Prostate gland (tissue), 2 donors: Measurements from ENCODE around the gene THRB. TPM values are rescaled to one million over a fixed set of nuclear protein-coding genes. Genes with fewer than 3 reads are reported as not detected.

Experiments
- DNase-seq: peaks from one replicate; pipeline ENCODE4 v3.0.0-alpha.2; 2019; ENCODE audit warnings: low spot score
- H3K27ac ChIP-seq, 2 donors: fragments of 200-600 bp; sonication (generic); 2 replicates each; pipeline ENCODE4 v1.5.1; 2017 to 2019
- H3K27me3 ChIP-seq: fragments of 200-600 bp; sonication (generic); replicated peaks from 2 replicates; pipeline ENCODE4 v1.5.1; 2019; ENCODE audit not compliant: insufficient read depth
- H3K36me3 ChIP-seq, 2 donors: fragments of 200-600 bp; sonication (generic); 1 replicate in 1 of 2; 2 replicates in 1 of 2; pipeline versions ENCODE4 v1.5.1 to v1.8.1; 2017 to 2019
- H3K4me1 ChIP-seq: fragments of 200-600 bp; sonication (generic); replicated peaks from 2 replicates; pipeline ENCODE4 v1.5.1; 2019
- H3K4me3 ChIP-seq, 2 donors: fragments of 200-600 bp; sonication (generic); 2 replicates each; pipeline ENCODE4 v1.5.1; 2017 to 2019
- H3K9me3 ChIP-seq: fragments of 200-600 bp; sonication (generic); 2 replicates; pipeline ENCODE4 v1.5.1; 2017
- CTCF ChIP-seq, 4 experiments: fragments of 200-600 bp in 2 of 4; fragments of 450-650 bp in 2 of 4; sonication (generic) in 2 of 4; IDR thresholded peaks; 1 replicate in 3 of 4; 2 replicates in 1 of 4; pipeline ENCODE4 v1.5.1; 2016 to 2019; ENCODE audit warnings: antibody characterized with exemption in 4 of 4, mild to moderate bottlenecking in 2 of 4, moderate library complexity in 2 of 4
- POLR2A ChIP-seq: fragments of 450-650 bp; IDR thresholded peaks from one replicate; pipeline ENCODE4 v1.6.1; 2016; ENCODE audit warnings: antibody characterized with exemption, mild to moderate bottlenecking
- POLR2AphosphoS5 ChIP-seq: sonication (generic); formaldehyde crosslinking; IDR thresholded peaks from one replicate; pipeline ENCODE4 v1.6.1; 2017; ENCODE audit warnings: antibody characterized with exemption
- WGBS: methylation state at CpG from one replicate; pipeline ENCODE4 v1.1.5; 2018; 5-methylcytosine and 5-hydroxymethylcytosine counted together
- intact Hi-C: fragments of 100-400 bp; cut with DNase I; formaldehyde crosslinking; loops from one replicate; pipeline ENCODE4 v1.14.2; 2022
- total RNA-seq, 2 donors: library from RNA; depleted of rRNA; stranded (reverse); fragments of >200 nt; gene quantifications; one replicate each; pipeline ENCODE4 v1.1.0, GENCODE V29; 2016

THRB gene
- total RNA-seq, 2 donors from 2014 or later, result 13.0 to 39.6 TPM

GRCh38 chr3:24525022-24525421, 30.4 kb upstream of the THRB start:
- H3K36me3 ChIP-seq, result no peaks in the 10 kb centered on the region
- DNase-seq, result no peak
- no peak overlapping the region for H3K4me3 ChIP-seq
- H3K27ac ChIP-seq, result no peak overlapping the region
- H3K9me3 ChIP-seq, result no peaks in the 10 kb centered on the region
- H3K27me3 ChIP-seq, result no peaks in the 10 kb centered on the region
- intact Hi-C loops, result loop anchor here (10.0 kb wide), 1 partner anchor 160 kb away; no protein-coding TSS in a partner anchor
- H3K4me1 ChIP-seq, result no peaks in the 10 kb centered on the region
- TF ChIP-seq POLR2AphosphoS5, result no peak
- TF ChIP-seq CTCF (IDR thresholded peaks at IDR 0.05), result no peak
- no peak for TF ChIP-seq POLR2A
- WGBS, result 100% methylated on average over 1 of the region's 1 CpG

DNA sequence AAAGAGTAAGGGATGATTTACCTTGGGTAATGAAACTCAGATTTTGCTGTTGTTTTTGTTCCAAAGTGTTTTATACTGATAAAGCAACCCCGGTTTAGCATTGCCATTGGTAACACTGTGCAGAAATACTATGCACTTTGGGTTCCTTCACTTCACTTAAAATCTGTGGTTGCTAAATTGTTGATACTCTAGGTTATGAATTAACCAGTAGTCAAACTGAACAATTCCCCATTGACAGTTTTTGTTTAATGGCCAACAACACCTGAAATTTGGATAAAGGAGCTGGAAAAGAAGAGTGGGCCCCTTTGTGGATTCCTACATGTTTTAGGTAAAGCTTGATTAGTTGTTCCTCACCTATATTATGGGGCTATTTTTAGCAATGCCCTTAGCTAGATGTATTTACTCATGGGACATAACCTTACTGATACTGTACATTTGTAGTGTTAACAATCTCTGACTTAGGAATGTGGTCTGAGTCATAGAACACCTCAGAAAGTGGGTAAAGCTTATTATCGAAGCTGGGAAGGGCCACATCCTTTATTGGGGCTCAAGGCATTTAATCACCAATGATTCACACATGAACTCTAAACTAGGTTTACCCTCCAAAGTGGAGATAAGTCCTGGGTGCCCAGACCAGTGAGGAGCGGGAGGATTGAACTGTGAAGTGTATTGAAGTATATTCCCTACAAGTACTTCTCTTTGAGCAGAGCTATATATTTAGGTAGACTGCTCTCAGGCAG, 29.5 kb upstream of the THRB start:
- WGBS, result 82% methylated on average over 3 of the region's 3 CpGs
- Histone ChIP-seq H3K27ac (no peak overlapping the region), H3K4me1 (no peaks in the 10 kb centered on the region), H3K9me3 (no peaks in the 10 kb centered on the region), H3K4me3 (no peak overlapping the region), H3K27me3 (no peaks in the 10 kb centered on the region), H3K36me3 (no peaks in the 10 kb centered on the region)
- DNase-seq, result no peak
- intact Hi-C loops, result loop anchor here (10.0 kb wide), 1 partner anchor 161 kb away; no protein-coding TSS in a partner anchor
- no peak for TF ChIP-seq CTCF (IDR thresholded peaks at IDR 0.05)
- TF ChIP-seq POLR2AphosphoS5, result no peak
- TF ChIP-seq POLR2A, result no peak

DNA sequence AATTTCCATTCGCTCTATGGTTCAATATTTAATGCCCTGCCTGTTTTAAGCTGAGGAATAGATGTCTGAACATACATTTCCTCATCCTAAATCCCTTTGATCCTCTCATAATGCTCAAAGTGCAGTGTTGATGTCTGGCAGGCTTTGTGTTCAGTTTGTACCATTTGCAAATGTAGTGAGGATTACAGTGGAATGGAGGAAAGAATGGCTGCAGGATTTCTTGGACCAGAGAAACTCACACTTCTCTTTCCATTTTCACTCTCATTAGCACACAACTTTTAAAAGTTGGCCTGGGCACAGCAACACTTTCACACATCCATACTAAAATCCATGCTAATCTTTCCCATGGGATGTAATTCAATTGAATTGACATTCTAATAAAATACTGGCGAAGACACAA, 28.6 kb upstream of the THRB start:
- H3K4me3 ChIP-seq, result no peak overlapping the region
- no peak overlapping the region for H3K27ac ChIP-seq
- no peak for TF ChIP-seq POLR2AphosphoS5
- no peak for TF ChIP-seq CTCF (IDR thresholded peaks at IDR 0.05)
- TF ChIP-seq POLR2A, result no peak
- H3K4me1 ChIP-seq, result no peaks in the 10 kb centered on the region
- DNase-seq, result no peak
- intact Hi-C loops, result loop anchor here (10.0 kb wide), 1 partner anchor 162 kb away; no protein-coding TSS in a partner anchor
- WGBS, result 98% methylated on average over 2 of the region's 2 CpGs
- no peaks in the 10 kb centered on the region for H3K9me3 ChIP-seq
- no peaks in the 10 kb centered on the region for H3K36me3 ChIP-seq
- no peaks in the 10 kb centered on the region for H3K27me3 ChIP-seq

GRCh38 chr3:24522146-24522579, 27.5 kb upstream of the THRB start:
- H3K9me3 ChIP-seq, result no peaks in the 10 kb centered on the region
- peak overlapping the region; percentile 62 to 74 for H3K4me3 ChIP-seq
- TF ChIP-seq POLR2A, result no peak
- no peak for TF ChIP-seq POLR2AphosphoS5
- no peak for TF ChIP-seq CTCF (IDR thresholded peaks at IDR 0.05)
- H3K27me3 ChIP-seq, result no peaks in the 10 kb centered on the region
- intact Hi-C loops, result loop anchor here (10.0 kb wide), 1 partner anchor 163 kb away; no protein-coding TSS in a partner anchor
- no peaks in the 10 kb centered on the region for H3K36me3 ChIP-seq
- 48% methylated on average over 16 of the region's 16 CpGs for WGBS
- H3K27ac ChIP-seq, result peak overlapping the region; percentile 71 to 76
- DNase-seq, result no peak
- H3K4me1 ChIP-seq, result no peaks in the 10 kb centered on the region
